DND-41 (cell line): ENCODE results near the gene CACHD1.

Experiments used
- ATAC-seq: fragments of 200-7000 bp; cut with Tn5 transposase; 3 replicates; pipeline ENCODE4 v1.9.1; 2021; ENCODE audit warnings: low read depth; ENCODE audit not compliant: insufficient read depth
- DNase-seq: peaks from one replicate; pipeline ENCODE4 v3.0.0-alpha.2; 2020
- H2AFZ ChIP-seq: 2 replicates; pipeline ENCODE4 v1.6.0; 2012; ENCODE audit warnings: low read depth, low read length
- H3K27ac ChIP-seq: 2 replicates; pipeline ENCODE4 v1.5.1; 2012; ENCODE audit warnings: low read length, inconsistent platforms
- H3K27me3 ChIP-seq: fragments of 200-600 bp; sonication (generic); 2 replicates; pipeline ENCODE4 v1.6.0; 2012; ENCODE audit warnings: low read length, mild to moderate bottlenecking, inconsistent platforms; ENCODE audit not compliant: insufficient read depth, poor library complexity
- H3K36me3 ChIP-seq: 2 replicates; pipeline ENCODE4 v1.5.1; 2012; ENCODE audit warnings: low read length, inconsistent platforms; ENCODE audit not compliant: insufficient read depth
- H3K4me1 ChIP-seq: 2 replicates; pipeline ENCODE4 v1.5.1; 2012; ENCODE audit warnings: mild to moderate bottlenecking, low read length; ENCODE audit not compliant: insufficient read depth
- H3K4me2 ChIP-seq: 2 replicates; pipeline ENCODE4 v1.6.0; 2012; ENCODE audit warnings: mild to moderate bottlenecking, moderate library complexity, low read length, inconsistent platforms; ENCODE audit not compliant: insufficient read depth
- H3K4me3 ChIP-seq, 2 experiments: fragments of 200-600 bp in 1 of 2; shearing (Covaris generic) in 1 of 2; 2 replicates each; pipeline ENCODE4 v1.5.1; 2012 to 2016; ENCODE audit warnings: inconsistent platforms in 2 of 2, low read length in 2 of 2, mild to moderate bottlenecking in 2 of 2, low read depth in 1 of 2, moderate library complexity in 1 of 2
- H3K79me2 ChIP-seq: 2 replicates; pipeline ENCODE4 v1.6.0; 2012; ENCODE audit warnings: low read length, inconsistent platforms; ENCODE audit not compliant: insufficient read depth
- H3K9ac ChIP-seq: 2 replicates; pipeline ENCODE4 v1.6.0; 2012; ENCODE audit warnings: low read depth, mild to moderate bottlenecking, inconsistent platforms, low read length, moderate library complexity
- H3K9me3 ChIP-seq: 2 replicates; pipeline ENCODE4 v1.5.1; 2012; ENCODE audit warnings: low read length, moderate library complexity, mild to moderate bottlenecking, inconsistent platforms; ENCODE audit not compliant: insufficient read depth, severe bottlenecking
- H4K20me1 ChIP-seq: 2 replicates; pipeline ENCODE4 v1.6.0; 2012; ENCODE audit warnings: low read length; ENCODE audit not compliant: insufficient read depth
- CTCF ChIP-seq: IDR thresholded peaks from 2 replicates; pipeline ENCODE4 v1.5.1; 2012; ENCODE audit warnings: borderline replicate concordance, low read length, moderate library complexity, mild to moderate bottlenecking; ENCODE audit not compliant: poor library complexity, severe bottlenecking; ENCODE audit errors: extremely low read depth
- EZH2 ChIP-seq: IDR thresholded peaks from 3 replicates; pipeline ENCODE4 v1.6.1; 2012; ENCODE audit warnings: borderline replicate concordance, low read depth, mild to moderate bottlenecking, moderate library complexity, low read length, inconsistent platforms; ENCODE audit not compliant: severe bottlenecking

Gene CACHD1

GRCh38 chr1:64539781-64540218 is 69.9 kb downstream of the CACHD1 start:
- TF ChIP-seq CTCF (no peak), EZH2 (no peak)
- no peak overlapping the region for H3K4me2 ChIP-seq
- no peak overlapping the region for H3K9ac ChIP-seq
- peaks cover 9% of the 10 kb centered on the region for H3K4me1 ChIP-seq
- H3K79me2 ChIP-seq = no peaks in the 10 kb centered on the region
- H3K9me3 ChIP-seq = no peaks in the 10 kb centered on the region
- H4K20me1 ChIP-seq = no peaks in the 10 kb centered on the region
- no peak for DNase-seq
- no peak for ATAC-seq
- no peak overlapping the region for H3K4me3 ChIP-seq
- no peak overlapping the region for H3K27ac ChIP-seq
- H3K36me3 ChIP-seq = no peaks in the 10 kb centered on the region
- no peak overlapping the region for H2AFZ ChIP-seq
- H3K27me3 ChIP-seq = no peaks in the 10 kb centered on the region

GRCh38 chr1:64540265-64540791 is 70.4 kb downstream of the CACHD1 start:
- no peaks in the 10 kb centered on the region for H3K36me3 ChIP-seq
- ATAC-seq (no peak), DNase-seq (no peak)
- no peaks in the 10 kb centered on the region for H3K27me3 ChIP-seq
- no peak overlapping the region for H3K27ac ChIP-seq
- no peaks in the 10 kb centered on the region for H4K20me1 ChIP-seq
- H3K4me3 ChIP-seq = no peak overlapping the region
- no peak overlapping the region for H3K4me2 ChIP-seq
- H2AFZ ChIP-seq = no peak overlapping the region
- H3K9ac ChIP-seq = no peak overlapping the region
- H3K9me3 ChIP-seq = no peaks in the 10 kb centered on the region
- H3K4me1 ChIP-seq = peaks cover 14% of the 10 kb centered on the region
- no peak for TF ChIP-seq CTCF
- no peak for TF ChIP-seq EZH2
- no peaks in the 10 kb centered on the region for H3K79me2 ChIP-seq

GRCh38 chr1:64542118-64542517 is 72.2 kb downstream of the CACHD1 start:
- H3K4me1 ChIP-seq = peaks cover 23% of the 10 kb centered on the region
- no peak overlapping the region for H2AFZ ChIP-seq
- H3K9ac ChIP-seq = no peak overlapping the region
- H3K4me3 ChIP-seq = no peak overlapping the region
- no peaks in the 10 kb centered on the region for H3K9me3 ChIP-seq
- no peak overlapping the region for H3K27ac ChIP-seq
- no peak overlapping the region for H3K4me2 ChIP-seq
- no peaks in the 10 kb centered on the region for H4K20me1 ChIP-seq
- no peak for DNase-seq
- no peaks in the 10 kb centered on the region for H3K27me3 ChIP-seq
- H3K79me2 ChIP-seq = no peaks in the 10 kb centered on the region
- TF ChIP-seq CTCF (no peak), EZH2 (no peak)
- no peak for ATAC-seq
- no peaks in the 10 kb centered on the region for H3K36me3 ChIP-seq

GRCh38 chr1:64543831-64544230 is 73.9 kb downstream of the CACHD1 start:
- Histone ChIP-seq H3K79me2 (no peaks in the 10 kb centered on the region), H2AFZ (no peak overlapping the region), H3K36me3 (no peaks in the 10 kb centered on the region), H3K4me2 (no peak overlapping the region), H3K27me3 (no peaks in the 10 kb centered on the region), H3K9ac (no peak overlapping the region), H3K27ac (no peak overlapping the region), H4K20me1 (no peaks in the 10 kb centered on the region), H3K9me3 (no peaks in the 10 kb centered on the region), H3K4me3 (no peak overlapping the region), H3K4me1 (peaks cover 23% of the 10 kb centered on the region)
- DNase-seq = no peak
- no peak for TF ChIP-seq CTCF
- no peak for TF ChIP-seq EZH2
- ATAC-seq = no peak
